GM12875 (cell line): ENCODE measurements around the gene RNF121.

Source experiments
- H3K4me3 ChIP-seq: one replicate; pipeline ENCODE4 v1.5.1; 2011; ENCODE audit warnings: low read depth, low read length, control low read depth
- TF ChIP-seq, protein P1 (sequence below): IDR thresholded peaks from 2 replicates; pipeline ENCODE4 v1.5.1; 2011; ENCODE audit warnings: low read depth, mild to moderate bottlenecking, control low read depth, inconsistent platforms, low read length, moderate library complexity, borderline replicate concordance; ENCODE audit not compliant: insufficient read depth

The RNF121 gene

DNA sequence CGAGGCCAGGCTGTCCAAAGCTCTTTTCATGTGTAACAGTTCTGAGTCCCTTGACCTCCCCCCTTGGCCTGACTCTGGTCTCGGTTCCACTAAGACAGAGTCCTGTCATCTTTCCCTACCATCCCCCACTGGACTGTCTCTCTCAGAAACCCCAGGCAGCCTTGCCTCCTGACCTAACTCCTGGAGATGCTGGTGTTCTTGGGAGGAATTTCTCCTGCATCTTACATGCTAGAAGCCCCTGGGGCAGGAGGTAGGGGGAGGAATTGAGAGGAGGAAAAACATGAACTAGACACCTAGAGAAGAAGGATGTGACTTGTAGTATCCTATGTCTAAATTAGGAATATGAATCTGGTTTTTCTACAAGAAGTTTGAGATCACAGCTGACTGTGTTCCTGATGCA lies 69.2 kb downstream of the RNF121 start:
- TF ChIP-seq, protein P1, sequence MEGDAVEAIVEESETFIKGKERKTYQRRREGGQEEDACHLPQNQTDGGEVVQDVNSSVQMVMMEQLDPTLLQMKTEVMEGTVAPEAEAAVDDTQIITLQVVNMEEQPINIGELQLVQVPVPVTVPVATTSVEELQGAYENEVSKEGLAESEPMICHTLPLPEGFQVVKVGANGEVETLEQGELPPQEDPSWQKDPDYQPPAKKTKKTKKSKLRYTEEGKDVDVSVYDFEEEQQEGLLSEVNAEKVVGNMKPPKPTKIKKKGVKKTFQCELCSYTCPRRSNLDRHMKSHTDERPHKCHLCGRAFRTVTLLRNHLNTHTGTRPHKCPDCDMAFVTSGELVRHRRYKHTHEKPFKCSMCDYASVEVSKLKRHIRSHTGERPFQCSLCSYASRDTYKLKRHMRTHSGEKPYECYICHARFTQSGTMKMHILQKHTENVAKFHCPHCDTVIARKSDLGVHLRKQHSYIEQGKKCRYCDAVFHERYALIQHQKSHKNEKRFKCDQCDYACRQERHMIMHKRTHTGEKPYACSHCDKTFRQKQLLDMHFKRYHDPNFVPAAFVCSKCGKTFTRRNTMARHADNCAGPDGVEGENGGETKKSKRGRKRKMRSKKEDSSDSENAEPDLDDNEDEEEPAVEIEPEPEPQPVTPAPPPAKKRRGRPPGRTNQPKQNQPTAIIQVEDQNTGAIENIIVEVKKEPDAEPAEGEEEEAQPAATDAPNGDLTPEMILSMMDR: no peak
- H3K4me3 ChIP-seq: no peak overlapping the region

GRCh38 chr11:71998649-71999310 lies 69.9 kb downstream of the RNF121 start, which contains the start of gene IL18BP:
Gene IL18BP, plus strand, starts transcription at chr11:71998909. Its CDS starts 1,076 bp downstream, at chr11:71999985.
- TF ChIP-seq, protein P1: no peak
- peak within 1 kb of the TSS; percentile 35 for H3K4me3 ChIP-seq

GRCh38 chr11:71999362-71999761 lies 70.5 kb downstream of the RNF121 start:
- TF ChIP-seq, protein P1: no peak
- peak overlapping the region; percentile 35 for H3K4me3 ChIP-seq

GRCh38 chr11:71999798-72000197 lies 71.0 kb downstream of the RNF121 start:
- H3K4me3 ChIP-seq: no peak overlapping the region
- TF ChIP-seq, protein P1: no peak

GRCh38 chr11:72000202-72000867 lies 71.5 kb downstream of the RNF121 start:
- TF ChIP-seq, protein P1: no peak

DNA sequence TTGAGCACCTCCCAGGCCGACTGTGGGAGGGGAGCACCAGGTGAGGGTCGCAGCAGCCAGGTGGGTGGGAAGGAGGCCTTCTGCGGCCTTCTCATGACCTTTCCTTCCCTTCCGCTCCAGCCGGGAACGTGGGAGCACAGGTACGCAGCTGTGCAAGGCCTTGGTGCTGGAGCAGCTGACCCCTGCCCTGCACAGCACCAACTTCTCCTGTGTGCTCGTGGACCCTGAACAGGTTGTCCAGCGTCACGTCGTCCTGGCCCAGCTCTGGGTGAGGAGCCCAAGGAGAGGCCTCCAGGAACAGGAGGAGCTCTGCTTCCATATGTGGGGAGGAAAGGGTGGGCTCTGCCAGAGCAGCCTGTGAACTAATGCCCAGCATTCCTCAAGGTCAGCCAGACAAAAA lies 72.4 kb downstream of the RNF121 start:
- H3K4me3 ChIP-seq: no peak overlapping the region
- TF ChIP-seq, protein P1: no peak

More at GRCh38 chr11:72000202-72000867, 71.5 kb downstream of the RNF121 start:
- H3K4me3 ChIP-seq: no peak overlapping the region
